Esophagus squamous epithelium (tissue), 5 donors: Measurements from ENCODE around the gene FAM120B. TPM values are rescaled to one million over a fixed set of nuclear protein-coding genes. Genes with fewer than 3 reads are reported as not detected.
A peak's percentile ranks its signal among the peaks of the same experiment; 100 is the strongest.
"Not testable (repeated sequence)": the region's sequence is repeated elsewhere in the genome, so short reads cannot be mapped to it uniquely, and the experiment has no call there.

ENCODE experiments used
- DNase-seq: peaks from one replicate; lab custom pipeline; 2025; lab: John Stamatoyannopoulos, UW
- H3K27ac ChIP-seq, 4 donors: fragments of 200-600 bp; sonication (generic); one replicate each; pipeline ENCODE4 v1.5.1; 2016 to 2019; ENCODE audit warnings: mild to moderate bottlenecking in 1 of 4
- H3K27me3 ChIP-seq, 4 donors: fragments of 200-600 bp; sonication (generic); 1 replicate in 3 of 4; 2 replicates in 1 of 4; pipeline versions ENCODE4 v1.5.1 to v1.6.0; 2017 to 2021; ENCODE audit warnings: antibody characterized with exemption in 1 of 4
- H3K36me3 ChIP-seq, 3 donors: fragments of 200-600 bp; sonication (generic); one replicate each; pipeline ENCODE4 v1.5.1; 2016 to 2019
- H3K4me1 ChIP-seq, 3 donors: fragments of 200-600 bp; sonication (generic); one replicate each; pipeline ENCODE4 v1.5.1; 2017 to 2019
- H3K4me3 ChIP-seq, 4 donors: fragments of 200-600 bp; sonication (generic); 1 replicate in 3 of 4; 2 replicates in 1 of 4; pipeline ENCODE4 v1.5.1; 2016 to 2019; ENCODE audit warnings: mild to moderate bottlenecking in 2 of 4, moderate library complexity in 1 of 4
- H3K9me3 ChIP-seq, 3 donors: fragments of 200-600 bp; sonication (generic); one replicate each; pipeline ENCODE4 v1.5.1; 2016 to 2019
- POLR2A ChIP-seq, 4 donors: fragments of 450-650 bp; IDR thresholded peaks; one replicate each; pipeline ENCODE4 v1.6.1; 2017; ENCODE audit warnings: antibody characterized with exemption in 4 of 4, mild to moderate bottlenecking in 4 of 4, moderate library complexity in 3 of 4
- whole genome bisulfite sequencing, 2 donors: methylation state at CpG; one replicate each; pipeline ENCODE4 v1.1.5; 2018; 5-methylcytosine and 5-hydroxymethylcytosine counted together
- intact Hi-C: fragments of 100-400 bp; cut with DNase I; formaldehyde crosslinking; loops from one replicate; pipeline ENCODE4 v1.15.0; 2022
- total RNA-seq, 4 donors: library from RNA; depleted of rRNA; stranded (reverse); fragments of >200 nt; gene quantifications; one replicate each; pipeline ENCODE4 v1.1.0, GENCODE V29; 2016
- TF ChIP-seq, protein P1 (sequence below), 6 experiments: fragments of 450-650 bp in 4 of 6; fragments of 200-600 bp in 2 of 6; sonication (generic) in 2 of 6; IDR thresholded peaks; one replicate each; pipeline ENCODE4 v1.5.1; 2016 to 2019; ENCODE audit warnings: antibody characterized with exemption in 6 of 6, mild to moderate bottlenecking in 4 of 6, moderate library complexity in 4 of 6
- donor health status: DM: yes; HTN: yes; CAD: no.

The FAM120B gene
- total RNA-seq, 4 donors from 2014 or later: 8.4 to 25.6 (median 12.9) TPM

- Histone ChIP-seq H3K27ac (no peak overlapping the region), H3K4me3 (no peak overlapping the region), H3K36me3 (peaks cover 0 to 42% (median 0%) of the 10 kb centered on the region in 3 donors), H3K27me3 (no peaks in the 10 kb centered on the region), H3K9me3 (no peaks in the 10 kb centered on the region), H3K4me1 (peaks cover 0 to 20% (median 0%) of the 10 kb centered on the region in 3 donors)
- TF ChIP-seq, protein P1, sequence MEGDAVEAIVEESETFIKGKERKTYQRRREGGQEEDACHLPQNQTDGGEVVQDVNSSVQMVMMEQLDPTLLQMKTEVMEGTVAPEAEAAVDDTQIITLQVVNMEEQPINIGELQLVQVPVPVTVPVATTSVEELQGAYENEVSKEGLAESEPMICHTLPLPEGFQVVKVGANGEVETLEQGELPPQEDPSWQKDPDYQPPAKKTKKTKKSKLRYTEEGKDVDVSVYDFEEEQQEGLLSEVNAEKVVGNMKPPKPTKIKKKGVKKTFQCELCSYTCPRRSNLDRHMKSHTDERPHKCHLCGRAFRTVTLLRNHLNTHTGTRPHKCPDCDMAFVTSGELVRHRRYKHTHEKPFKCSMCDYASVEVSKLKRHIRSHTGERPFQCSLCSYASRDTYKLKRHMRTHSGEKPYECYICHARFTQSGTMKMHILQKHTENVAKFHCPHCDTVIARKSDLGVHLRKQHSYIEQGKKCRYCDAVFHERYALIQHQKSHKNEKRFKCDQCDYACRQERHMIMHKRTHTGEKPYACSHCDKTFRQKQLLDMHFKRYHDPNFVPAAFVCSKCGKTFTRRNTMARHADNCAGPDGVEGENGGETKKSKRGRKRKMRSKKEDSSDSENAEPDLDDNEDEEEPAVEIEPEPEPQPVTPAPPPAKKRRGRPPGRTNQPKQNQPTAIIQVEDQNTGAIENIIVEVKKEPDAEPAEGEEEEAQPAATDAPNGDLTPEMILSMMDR (IDR thresholded peaks at IDR 0.05): no peak
- no peak for TF ChIP-seq POLR2A (IDR thresholded peaks at IDR 0.05)
- 84 to 90% methylated on average over 4 of the region's 4 CpGs for WGBS, 2 donors
- intact Hi-C loops: no loop called here
- DNase-seq: no peak
Measured at GRCh38 chr6:170316071-170316470, 9.5 kb downstream of the FAM120B start.

DNA sequence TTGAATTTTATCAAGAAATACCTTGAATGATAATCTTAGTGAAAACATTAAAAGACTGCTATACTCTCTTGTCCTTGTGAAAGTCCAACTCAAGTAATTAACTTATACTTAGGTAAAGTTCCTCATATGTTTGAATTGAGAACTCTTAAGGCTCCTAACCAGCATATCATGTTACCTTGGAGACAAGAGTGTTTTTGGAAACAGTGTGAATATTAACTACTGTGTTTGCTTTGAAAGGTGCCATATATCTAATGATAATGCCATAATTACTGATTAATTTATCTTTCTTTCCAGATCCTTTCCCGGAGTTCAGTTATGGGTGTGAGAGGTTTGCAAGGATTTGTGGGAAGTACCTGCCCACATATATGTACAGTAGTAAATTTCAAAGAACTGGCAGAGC, 10.5 kb downstream of the FAM120B start:
- Histone ChIP-seq H3K4me3 (no peak overlapping the region), H3K36me3 (peaks cover 0 to 45% (median 0%) of the 10 kb centered on the region in 3 donors), H3K9me3 (no peaks in the 10 kb centered on the region), H3K4me1 (peaks cover 0 to 13% (median 0%) of the 10 kb centered on the region in 3 donors), H3K27ac (peak overlapping the region in 2 of 4 donors; percentile 13 to 17), H3K27me3 (no peaks in the 10 kb centered on the region)
- TF ChIP-seq, protein P1 (IDR thresholded peaks at IDR 0.05): no peak
- TF ChIP-seq POLR2A (IDR thresholded peaks at IDR 0.05): no peak
- WGBS, 2 donors: 33 to 50% methylated on average over 1 of the region's 1 CpG
- intact Hi-C loops: no loop called here
- DNase-seq: no peak

- Histone ChIP-seq H3K4me1 (peaks cover 0 to 11% (median 0%) of the 10 kb centered on the region in 3 donors), H3K9me3 (no peaks in the 10 kb centered on the region), H3K27ac (peak overlapping the region in 2 of 4 donors; percentile 13 to 17), H3K27me3 (no peaks in the 10 kb centered on the region), H3K36me3 (peaks cover 0 to 52% (median 0%) of the 10 kb centered on the region in 3 donors), H3K4me3 (no peak overlapping the region)
- no peak for DNase-seq
- intact Hi-C loops: no loop called here
- TF ChIP-seq, protein P1 (IDR thresholded peaks at IDR 0.05): no peak
- TF ChIP-seq POLR2A (IDR thresholded peaks at IDR 0.05): no peak
- 60 to 82% methylated on average over 5 of the region's 5 CpGs for WGBS, 2 donors
Measured at GRCh38 chr6:170317718-170318117, 11.2 kb downstream of the FAM120B start.

GRCh38 chr6:170329321-170329720, 22.8 kb downstream of the FAM120B start:
- DNase-seq: no peak
- Histone ChIP-seq H3K9me3 (no peaks in the 10 kb centered on the region), H3K4me3 (no peak overlapping the region), H3K4me1 (no peaks in the 10 kb centered on the region), H3K27ac (no peak overlapping the region), H3K27me3 (no peaks in the 10 kb centered on the region), H3K36me3 (peaks cover 0 to 100% (median 18%) of the 10 kb centered on the region in 3 donors)
- intact Hi-C loops: no loop called here
- TF ChIP-seq, protein P1 (IDR thresholded peaks at IDR 0.05): no peak
- no peak for TF ChIP-seq POLR2A (IDR thresholded peaks at IDR 0.05)
- 80 to 84% methylated on average over 8 of the region's 8 CpGs for WGBS, 2 donors

- H3K4me1 ChIP-seq, H3K9me3 ChIP-seq, intact Hi-C loops, H3K27me3 ChIP-seq, H3K27ac ChIP-seq, H3K4me3 ChIP-seq, DNase-seq: not testable (repeated sequence)
- peaks cover 0 to 60% (median 7%) of the 10 kb centered on the region in 3 donors for H3K36me3 ChIP-seq
- 88 to 98% methylated on average over 2 to 3 of the region's 3 CpGs for WGBS, 2 donors
Measured at GRCh38 chr6:170335199-170335598, 28.6 kb downstream of the FAM120B start.
